GM10266 (cell line): Measurements from ENCODE around the gene TMEM38A.
"Not testable (repeated sequence)": the region's sequence is repeated elsewhere in the genome, so short reads cannot be mapped to it uniquely, and the experiment has no call there.

Source experiments
- DNase-seq: peaks from one replicate; pipeline ENCODE4 v3.0.0; 2012; ENCODE audit errors: extremely low spot score
- CTCF ChIP-seq: IDR thresholded peaks from 2 replicates; pipeline ENCODE4 v1.5.1; 2012; ENCODE audit warnings: mild to moderate bottlenecking, low read depth; ENCODE audit not compliant: control insufficient read depth, insufficient read depth; ENCODE audit errors: missing control alignments

Gene TMEM38A

GRCh38 chr19:16637535-16637934 lies 23.4 kb upstream of the TMEM38A start:
- TF ChIP-seq CTCF: no peak
- no peak for DNase-seq

GRCh38 chr19:16638666-16639065 lies 22.3 kb upstream of the TMEM38A start:
- no peak for TF ChIP-seq CTCF
- no peak for DNase-seq

- no peak for TF ChIP-seq CTCF
- no peak for DNase-seq
Observed at GRCh38 chr19:16640951-16641350, 20.0 kb upstream of the TMEM38A start.

GRCh38 chr19:16641695-16642094 lies 19.2 kb upstream of the TMEM38A start:
- DNase-seq: no peak
- no peak for TF ChIP-seq CTCF

- no peak for DNase-seq
- no peak for TF ChIP-seq CTCF
Observed at GRCh38 chr19:16645140-16645539, 15.8 kb upstream of the TMEM38A start.

- no peak for TF ChIP-seq CTCF
- DNase-seq: no peak
Observed at GRCh38 chr19:16649734-16650133, 11.2 kb upstream of the TMEM38A start.

GRCh38 chr19:16650821-16651220 lies 10.1 kb upstream of the TMEM38A start:
- no peak for TF ChIP-seq CTCF
- DNase-seq: no peak

GRCh38 chr19:16651421-16652188 lies 9.3 kb upstream of the TMEM38A start:
- DNase-seq: not testable (repeated sequence)
